Mononuclear cell (primary cell): ENCODE data around the gene ART1. TPM values are rescaled to one million over a fixed set of nuclear protein-coding genes. Genes with fewer than 3 reads are reported as not detected.
"Not testable (repeated sequence)": the region's sequence is repeated elsewhere in the genome, so short reads cannot be mapped to it uniquely, and the experiment has no call there.

ENCODE experiments used
- H3K27me3 ChIP-seq: 2 replicates; pipeline ENCODE4 v1.6.0; 2011; ENCODE audit warnings: low read length, control low read depth; ENCODE audit not compliant: insufficient read depth
- H3K4me1 ChIP-seq: 2 replicates; pipeline ENCODE4 v1.5.1; 2011; ENCODE audit warnings: mild to moderate bottlenecking, low read length, control low read depth; ENCODE audit not compliant: insufficient read depth
- H3K4me3 ChIP-seq: 2 replicates; pipeline ENCODE4 v1.5.1; 2011; ENCODE audit warnings: mild to moderate bottlenecking, low read length, moderate library complexity
- H3K9me3 ChIP-seq: 2 replicates; pipeline ENCODE4 v1.5.1; 2011; ENCODE audit warnings: low read depth, mild to moderate bottlenecking, control low read depth, low read length
- total RNA-seq: library from RNA; depleted of rRNA; stranded (reverse); fragments of >200 nt; gene quantifications from one replicate; pipeline ENCODE4 v1.2.3, GENCODE V29; 2012

Gene ART1
- total RNA-seq, 1 donor: not detected

GRCh38 chr11:3643102-3643546 is 1.8 kb upstream of the ART1 start:
- not testable (repeated sequence) for H3K4me3 ChIP-seq, H3K9me3 ChIP-seq, H3K4me1 ChIP-seq
- peaks cover 24% of the 10 kb centered on the region for H3K27me3 ChIP-seq

GRCh38 chr11:3645552-3645951 is 624 bp downstream of the ART1 start:
- H3K9me3 ChIP-seq: no peaks in the 10 kb centered on the region
- peaks cover 7% of the 10 kb centered on the region for H3K4me1 ChIP-seq
- H3K4me3 ChIP-seq: no peak overlapping the region
- H3K27me3 ChIP-seq: peaks cover 24% of the 10 kb centered on the region

GRCh38 chr11:3648843-3649242 is 3.9 kb downstream of the ART1 start:
- H3K27me3 ChIP-seq, H3K4me1 ChIP-seq, H3K9me3 ChIP-seq, H3K4me3 ChIP-seq: not testable (repeated sequence)

GRCh38 chr11:3649374-3649773 is 4.4 kb downstream of the ART1 start:
- not testable (repeated sequence) for H3K27me3 ChIP-seq, H3K9me3 ChIP-seq, H3K4me3 ChIP-seq, H3K4me1 ChIP-seq

- H3K27me3 ChIP-seq, H3K9me3 ChIP-seq, H3K4me1 ChIP-seq, H3K4me3 ChIP-seq: not testable (repeated sequence)
Observed at GRCh38 chr11:3652514-3652913, 7.6 kb downstream of the ART1 start.

GRCh38 chr11:3655547-3655946 is 10.6 kb downstream of the ART1 start:
- H3K4me3 ChIP-seq: no peak overlapping the region
- H3K4me1 ChIP-seq: no peaks in the 10 kb centered on the region
- no peaks in the 10 kb centered on the region for H3K9me3 ChIP-seq
- no peaks in the 10 kb centered on the region for H3K27me3 ChIP-seq

GRCh38 chr11:3657331-3657730 is 12.4 kb downstream of the ART1 start:
- not testable (repeated sequence) for H3K27me3 ChIP-seq, H3K9me3 ChIP-seq, H3K4me1 ChIP-seq, H3K4me3 ChIP-seq

GRCh38 chr11:3658252-3658651 is 13.3 kb downstream of the ART1 start:
- Histone ChIP-seq H3K4me3 (no peak overlapping the region), H3K27me3 (no peaks in the 10 kb centered on the region), H3K9me3 (no peaks in the 10 kb centered on the region), H3K4me1 (no peaks in the 10 kb centered on the region)

- Histone ChIP-seq H3K4me1 (no peaks in the 10 kb centered on the region), H3K4me3 (no peak overlapping the region), H3K9me3 (no peaks in the 10 kb centered on the region), H3K27me3 (no peaks in the 10 kb centered on the region)
Observed at GRCh38 chr11:3659595-3660515, 14.9 kb downstream of the ART1 start.

- Histone ChIP-seq H3K4me3 (no peak overlapping the region), H3K4me1 (no peaks in the 10 kb centered on the region), H3K27me3 (no peaks in the 10 kb centered on the region), H3K9me3 (no peaks in the 10 kb centered on the region)
Observed at GRCh38 chr11:3660960-3661359, 16.0 kb downstream of the ART1 start.

- H3K4me3 ChIP-seq: no peak overlapping the region
- no peaks in the 10 kb centered on the region for H3K9me3 ChIP-seq
- no peaks in the 10 kb centered on the region for H3K4me1 ChIP-seq
- no peaks in the 10 kb centered on the region for H3K27me3 ChIP-seq
Observed at GRCh38 chr11:3662856-3663255, 17.9 kb downstream of the ART1 start.

GRCh38 chr11:3664032-3664630 is 19.2 kb downstream of the ART1 start:
- H3K9me3 ChIP-seq: no peaks in the 10 kb centered on the region
- no peak overlapping the region for H3K4me3 ChIP-seq
- H3K4me1 ChIP-seq: no peaks in the 10 kb centered on the region
- no peaks in the 10 kb centered on the region for H3K27me3 ChIP-seq

GRCh38 chr11:3665336-3666022 is 20.6 kb downstream of the ART1 start:
- Histone ChIP-seq H3K27me3 (no peaks in the 10 kb centered on the region), H3K4me1 (no peaks in the 10 kb centered on the region), H3K4me3 (no peak overlapping the region), H3K9me3 (no peaks in the 10 kb centered on the region)

GRCh38 chr11:3666023-3666530 is 21.1 kb downstream of the ART1 start:
- Histone ChIP-seq H3K9me3 (no peaks in the 10 kb centered on the region), H3K4me3 (no peak overlapping the region), H3K4me1 (no peaks in the 10 kb centered on the region), H3K27me3 (no peaks in the 10 kb centered on the region)
